ENCODE data around the gene ZFHX3.

DNA sequence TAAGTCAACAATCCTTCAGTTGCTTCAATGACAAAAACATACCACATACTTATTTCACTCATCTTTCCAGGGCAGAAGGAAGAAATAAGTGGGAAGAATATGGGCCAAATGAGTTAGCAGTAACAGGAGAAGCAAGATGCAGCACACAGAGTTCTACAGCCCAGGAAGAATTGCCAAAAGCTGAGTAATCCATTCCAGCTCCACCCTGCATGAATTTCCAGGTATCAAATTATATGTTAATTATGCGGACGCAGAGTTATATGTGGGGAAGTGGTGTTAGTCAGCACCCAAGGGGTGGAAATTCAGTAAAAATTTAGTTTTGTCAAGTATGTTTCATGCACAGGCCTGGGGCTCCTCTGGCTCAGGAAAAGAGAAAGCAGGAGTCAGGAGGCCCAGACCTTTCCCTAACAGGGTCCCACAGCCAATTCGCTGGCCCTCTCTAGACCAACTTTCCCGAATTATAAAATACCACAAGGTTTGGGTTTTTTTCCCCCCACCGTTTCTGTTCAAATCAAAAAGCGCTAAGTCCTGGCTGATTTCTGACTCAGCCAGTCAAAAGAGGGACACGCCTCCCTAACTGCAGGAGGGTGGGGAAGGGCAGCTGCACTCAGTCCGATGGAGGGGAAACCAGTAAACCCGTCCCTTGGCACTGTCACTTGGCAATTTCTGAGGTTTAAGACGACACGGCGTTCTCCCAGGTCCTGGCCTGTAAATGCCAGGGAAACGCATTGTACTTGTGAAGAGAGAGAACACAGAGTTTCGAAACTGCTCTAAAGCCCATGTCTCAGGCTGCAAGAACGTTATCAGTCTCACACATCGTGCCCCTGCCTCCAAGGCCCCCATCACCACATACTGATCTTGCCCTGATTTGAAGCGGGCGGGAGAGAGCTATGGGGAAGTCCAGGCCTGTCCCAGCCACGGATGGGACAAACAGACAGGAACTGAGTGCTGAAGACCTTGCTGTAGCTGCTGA is 58.1 kb downstream of the ZFHX3 start:
- TF ChIP-seq, protein P1, sequence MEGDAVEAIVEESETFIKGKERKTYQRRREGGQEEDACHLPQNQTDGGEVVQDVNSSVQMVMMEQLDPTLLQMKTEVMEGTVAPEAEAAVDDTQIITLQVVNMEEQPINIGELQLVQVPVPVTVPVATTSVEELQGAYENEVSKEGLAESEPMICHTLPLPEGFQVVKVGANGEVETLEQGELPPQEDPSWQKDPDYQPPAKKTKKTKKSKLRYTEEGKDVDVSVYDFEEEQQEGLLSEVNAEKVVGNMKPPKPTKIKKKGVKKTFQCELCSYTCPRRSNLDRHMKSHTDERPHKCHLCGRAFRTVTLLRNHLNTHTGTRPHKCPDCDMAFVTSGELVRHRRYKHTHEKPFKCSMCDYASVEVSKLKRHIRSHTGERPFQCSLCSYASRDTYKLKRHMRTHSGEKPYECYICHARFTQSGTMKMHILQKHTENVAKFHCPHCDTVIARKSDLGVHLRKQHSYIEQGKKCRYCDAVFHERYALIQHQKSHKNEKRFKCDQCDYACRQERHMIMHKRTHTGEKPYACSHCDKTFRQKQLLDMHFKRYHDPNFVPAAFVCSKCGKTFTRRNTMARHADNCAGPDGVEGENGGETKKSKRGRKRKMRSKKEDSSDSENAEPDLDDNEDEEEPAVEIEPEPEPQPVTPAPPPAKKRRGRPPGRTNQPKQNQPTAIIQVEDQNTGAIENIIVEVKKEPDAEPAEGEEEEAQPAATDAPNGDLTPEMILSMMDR (optimal IDR thresholded peaks at IDR 0.05 in 1 of 3, IDR thresholded peaks at IDR 0.05 in 1 of 3, conservative IDR thresholded peaks at IDR 0.05 in 1 of 3; ENCODE audit: extremely low read depth in 1 of 3, insufficient read depth in 2 of 3, low read length in 3 of 3) = no peak
- TF ChIP-seq EZH2 (IDR thresholded peaks at IDR 0.05; ENCODE audit: low read length) = no peak
